K562 (cell line): ENCODE measurements around the gene CCDC60. TPM values are rescaled to one million over a fixed set of nuclear protein-coding genes. Genes with fewer than 3 reads are reported as not detected.

Experiments used
- ATAC-seq: fragments of 200-7000 bp; cut with Tn5 transposase; 3 replicates; pipeline ENCODE4 v1.9.1; 2020; ENCODE audit warnings: moderate library complexity
- BruUV-seq: library from RNA; stranded (reverse); fragments of 400-500 nt; replicated peaks from 2 replicates; lab custom pipeline; 2021; lab: Mats Ljungman, UMichigan
- CTCF ChIA-PET: fragments of 300-600 bp; formaldehyde crosslinking; extraction: SDS; loops from one replicate; lab custom pipeline; 2021; ENCODE audit warnings: low intra/inter-chr PET ratio; lab: Yijun Ruan, JAX
- POLR2A ChIA-PET: fragments of 300-600, 350-650 bp; sonication (Branson Sonifier 250); formaldehyde crosslinking; extraction: SDS; loops from one replicate; lab custom pipeline; 2021; ENCODE audit warnings: antibody characterized with exemption, inconsistent platforms; lab: Yijun Ruan, JAX
- DNase-seq, 4 experiments: peaks; one replicate each; pipeline versions ENCODE4 v3.0.0 to v3.0.0-alpha.2; 2011 to 2018; ENCODE audit warnings: low spot score in 3 of 4, mixed read lengths in 3 of 4; ENCODE audit errors: extremely low read depth in 1 of 4
- FAIRE-seq: peaks from 2 replicates; lab custom pipeline; 2011; peaks lifted over from hg19 to GRCh38; lab: Jason Lieb, UNC
- H2AFZ ChIP-seq: 2 replicates; pipeline ENCODE4 v1.6.0; 2011; ENCODE audit warnings: low read depth, low read length, control low read depth, inconsistent platforms
- H3K27ac ChIP-seq: fragments of 200-600 bp; 3 replicates; pipeline ENCODE4 v1.8.0; 2011; ENCODE audit warnings: low read depth, mild to moderate bottlenecking, control low read depth, inconsistent platforms, low read length, moderate library complexity, mixed read lengths; ENCODE audit errors: extremely low read depth
- H3K27me3 ChIP-seq, 2 experiments: fragments of 300-600 bp in 1 of 2; 2 replicates in 1 of 2; 3 replicates in 1 of 2; pipeline versions ENCODE4 v1.6.0 to v1.8.0; 2011; ENCODE audit warnings: inconsistent platforms in 2 of 2, low read length in 2 of 2, mild to moderate bottlenecking in 1 of 2, mixed read lengths in 1 of 2, moderate library complexity in 1 of 2; ENCODE audit not compliant: control insufficient read depth in 2 of 2, insufficient read depth in 2 of 2
- H3K36me3 ChIP-seq: fragments of 300-600 bp; 3 replicates; pipeline ENCODE4 v1.8.0; 2011; ENCODE audit warnings: mild to moderate bottlenecking, low read length, inconsistent platforms; ENCODE audit not compliant: control insufficient read depth, insufficient read depth
- H3K4me1 ChIP-seq, 2 experiments: fragments of 200-600 bp in 1 of 2; replicated peaks in 1 of 2; 2 replicates in 1 of 2; 3 replicates in 1 of 2; pipeline versions ENCODE4 v1.5.1 to v1.8.0; 2011; ENCODE audit warnings: inconsistent platforms in 2 of 2, low read length in 2 of 2, mild to moderate bottlenecking in 1 of 2, mixed read lengths in 1 of 2, moderate library complexity in 1 of 2; ENCODE audit not compliant: control insufficient read depth in 2 of 2, insufficient read depth in 2 of 2
- H3K4me2 ChIP-seq: 2 replicates; pipeline ENCODE4 v1.6.1; 2011; ENCODE audit warnings: low read length, control low read depth, inconsistent platforms, mixed read lengths; ENCODE audit not compliant: insufficient read depth
- H3K4me3 ChIP-seq: fragments of 200-600 bp; sonication (generic), shearing (Covaris generic); 2 replicates; pipeline ENCODE4 v1.5.1; 2016; ENCODE audit warnings: control low read depth, inconsistent platforms
- H3K79me2 ChIP-seq: fragments of 200-600 bp; 3 replicates; pipeline ENCODE4 v1.8.0; 2011; ENCODE audit warnings: low read length, inconsistent platforms; ENCODE audit not compliant: control insufficient read depth, insufficient read depth
- H3K9ac ChIP-seq, 2 experiments: 2 replicates each; pipeline versions ENCODE4 v1.6.0 to v1.6.1; 2011; ENCODE audit warnings: low read depth in 2 of 2, low read length in 2 of 2, control low read depth in 1 of 2, inconsistent platforms in 1 of 2, mild to moderate bottlenecking in 1 of 2, mixed read lengths in 1 of 2; ENCODE audit not compliant: insufficient read depth in 1 of 2
- H3K9me1 ChIP-seq: one replicate; pipeline ENCODE4 v1.6.0; 2011; ENCODE audit warnings: inconsistent platforms, mild to moderate bottlenecking, low read length, moderate library complexity; ENCODE audit not compliant: control insufficient read depth, insufficient read depth
- H3K9me3 ChIP-seq: replicated peaks from 2 replicates; pipeline ENCODE4 v1.5.1; 2011; ENCODE audit warnings: low read depth, low read length, inconsistent platforms; ENCODE audit not compliant: control insufficient read depth, insufficient read depth
- H4K20me1 ChIP-seq: replicated peaks from 2 replicates; pipeline ENCODE4 v1.6.1; 2011; ENCODE audit warnings: low read length, inconsistent platforms, mixed read lengths; ENCODE audit not compliant: control insufficient read depth, insufficient read depth
- ATF7 ChIP-seq: fragments of 450-650 bp; IDR thresholded peaks from 2 replicates; pipeline ENCODE4 v1.7.1; 2014; ENCODE audit warnings: mild to moderate bottlenecking, moderate library complexity
- CREB1 ChIP-seq, 2 experiments: sonication (generic) in 1 of 2; formaldehyde crosslinking in 1 of 2; IDR thresholded peaks; 2 replicates each; pipeline versions ENCODE4 v1.6.1 to v1.8.0; 2012 to 2022; ENCODE audit warnings: inconsistent platforms in 1 of 2, mild to moderate bottlenecking in 1 of 2, missing genetic modification reagents in 1 of 2, moderate library complexity in 1 of 2
- E2F3 ChIP-seq: fragments of 250-450 bp; sonication (Bioruptor Pico); IDR thresholded peaks from 2 replicates; pipeline ENCODE4 v1.4.0; 2020; ENCODE audit warnings: mild to moderate bottlenecking
- IRF2 ChIP-seq: sonication (generic); formaldehyde crosslinking; IDR thresholded peaks from 2 replicates; pipeline ENCODE4 v1.8.1; 2022; ENCODE audit warnings: mild to moderate bottlenecking, missing genetic modification reagents
- JUN ChIP-seq, 2 experiments: sonication (generic) in 1 of 2; formaldehyde crosslinking in 1 of 2; IDR thresholded peaks; 2 replicates each; pipeline versions ENCODE4 v1.6.1 to v1.8.0; 2012 to 2022; ENCODE audit warnings: borderline replicate concordance in 2 of 2, mild to moderate bottlenecking in 2 of 2, improper control_type of control experiment in 1 of 2, low read depth in 1 of 2, low read length in 1 of 2, missing genetic modification reagents in 1 of 2
- PTRF ChIP-seq: fragments of 450-650 bp; IDR thresholded peaks from 2 replicates; pipeline ENCODE4 v1.6.1; 2016; ENCODE audit warnings: mild to moderate bottlenecking, missing genetic modification characterization, missing compliant biosample characterization
- RBM34 ChIP-seq: fragments of 200-400 bp; formaldehyde crosslinking; IDR thresholded peaks from 2 replicates; pipeline ENCODE4 v1.6.1; 2018; ENCODE audit warnings: low read length, borderline replicate concordance; ENCODE audit not compliant: insufficient read depth
- RFX1 ChIP-seq: fragments of 450-650 bp; IDR thresholded peaks from 2 replicates; pipeline ENCODE4 v1.6.1; 2016; ENCODE audit warnings: mild to moderate bottlenecking, moderate library complexity
- SMAD3 ChIP-seq: fragments of 450-650 bp; formaldehyde crosslinking; conservative IDR thresholded peaks from 2 replicates; pipeline ENCODE4 v1.4.0; 2020; ENCODE audit warnings: mild to moderate bottlenecking
- TCFL5 ChIP-seq: fragments of 250-450 bp; sonication (Bioruptor Pico); conservative IDR thresholded peaks from 2 replicates; pipeline ENCODE4 v1.6.1; 2021; ENCODE audit warnings: mild to moderate bottlenecking, moderate library complexity, matching md5 sums
- ZBTB17 ChIP-seq: fragments of 450-650 bp; formaldehyde crosslinking; IDR thresholded peaks from 2 replicates; pipeline ENCODE4 v1.4.0; 2020; ENCODE audit warnings: mild to moderate bottlenecking
- WGBS: fragments of 100-300 bp; shearing (Covaris generic); methylation state at CpG from one replicate; pipeline ENCODE4 v1.1.6; 2016; ENCODE audit warnings: low coverage, mixed read lengths; ENCODE audit not compliant: insufficient coverage; ENCODE audit errors: missing lambda C conversion rate; 5-methylcytosine and 5-hydroxymethylcytosine counted together
- in situ Hi-C: fragments of 300-500 bp; cut with MboI; formaldehyde crosslinking; loops from 4 replicates; pipeline ENCODE4 v1.15.0; 2018; ENCODE audit warnings: inconsistent platforms, mixed read lengths
- intact Hi-C: fragments of 100-400 bp; cut with micrococcal nuclease; formaldehyde crosslinking; loops from 2 replicates; pipeline ENCODE4 v1.14.2; 2022
- polyA plus RNA-seq, 8 experiments: library from polyadenylated mRNA; depleted of rRNA in 4 of 8; stranded (reverse) in 5 of 8; unstranded in 3 of 8; fragments of >200 nt; fragmentation: Nextera tagmentation in 2 of 8; fragmentation: Illumina TruSeq in 1 of 8; extraction: Ambion mirVana in 2 of 8; extraction: Trizol in 1 of 8; gene quantifications; 2 replicates each; pipeline versions ENCODE4 v1.2.1 to v1.2.3, GENCODE V29; 2011 to 2014; ENCODE audit warnings: inconsistent platforms in 1 of 8, missing spikeins in 1 of 8
- total RNA-seq, 7 experiments: library from RNA; depleted of rRNA in 6 of 7; stranded (reverse); fragments of >200 nt in 6 of 7; fragmentation: Illumina TruSeq in 2 of 7; extraction: Trizol in 2 of 7; gene quantifications; 2 replicates each; pipeline versions ENCODE4 v1.2.1 to v1.2.3, GENCODE V29; 2011 to 2021; ENCODE audit warnings: low replicate concordance in 1 of 7
- TF ChIP-seq, protein P1 (sequence below): sonication (generic); formaldehyde crosslinking; IDR thresholded peaks from 2 replicates; pipeline ENCODE4 v1.8.0; 2022; ENCODE audit warnings: mild to moderate bottlenecking, low read depth, missing genetic modification reagents

The CCDC60 gene
- total and polyA plus RNA-seq, 9 of the 15 experiments (the other 6 are each of a cell fraction or from before 2014, with no cell fraction given), result not detected

DNA sequence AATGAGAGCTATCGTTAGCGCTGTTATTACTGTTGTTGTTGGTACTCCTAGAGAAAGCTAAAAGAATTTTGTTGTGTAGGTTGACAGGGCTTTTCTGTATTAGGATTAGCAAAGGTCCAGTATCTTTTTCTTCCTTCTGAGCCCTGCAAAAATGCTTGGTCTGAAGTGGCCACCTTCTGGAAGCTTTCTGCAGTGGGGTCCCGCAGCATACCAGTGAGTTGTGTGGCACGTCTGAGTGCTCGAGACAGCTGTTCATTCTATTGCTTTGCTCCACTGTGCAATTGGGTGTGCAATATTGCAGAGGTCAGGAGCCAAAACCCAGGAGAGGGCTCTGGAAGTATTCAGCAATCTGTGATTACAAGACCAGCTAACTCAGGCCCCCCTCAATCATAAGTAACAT is 57.1 kb downstream of the CCDC60 start (continued):
- TF ChIP-seq, protein P1, sequence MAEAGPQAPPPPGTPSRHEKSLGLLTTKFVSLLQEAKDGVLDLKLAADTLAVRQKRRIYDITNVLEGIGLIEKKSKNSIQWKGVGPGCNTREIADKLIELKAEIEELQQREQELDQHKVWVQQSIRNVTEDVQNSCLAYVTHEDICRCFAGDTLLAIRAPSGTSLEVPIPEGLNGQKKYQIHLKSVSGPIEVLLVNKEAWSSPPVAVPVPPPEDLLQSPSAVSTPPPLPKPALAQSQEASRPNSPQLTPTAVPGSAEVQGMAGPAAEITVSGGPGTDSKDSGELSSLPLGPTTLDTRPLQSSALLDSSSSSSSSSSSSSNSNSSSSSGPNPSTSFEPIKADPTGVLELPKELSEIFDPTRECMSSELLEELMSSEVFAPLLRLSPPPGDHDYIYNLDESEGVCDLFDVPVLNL (CRISPR knock-in tag), result no peak
- no peak for TF ChIP-seq SMAD3

DNA sequence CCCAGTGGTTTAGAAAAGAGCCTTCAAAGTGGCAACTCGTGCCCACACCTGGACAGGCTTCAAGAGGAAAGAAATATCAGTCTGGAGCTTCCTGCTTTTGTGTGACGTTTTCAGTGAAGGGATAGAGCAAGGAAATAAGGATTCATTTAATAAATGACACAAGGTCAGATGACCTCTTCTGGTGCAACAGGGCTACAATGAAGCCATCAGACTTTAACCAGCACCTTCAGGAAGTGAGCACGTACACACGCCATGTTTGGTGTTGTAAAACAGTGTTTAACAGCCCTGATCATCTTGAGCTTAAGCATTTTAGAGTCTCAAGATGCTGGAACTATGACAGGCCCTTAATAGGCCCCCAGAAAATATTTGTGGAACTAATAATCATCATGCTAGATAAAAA is 59.1 kb downstream of the CCDC60 start:
- 0% methylated on average over 4 of the region's 4 CpGs for WGBS
- BruUV-seq, result no TSS peak
- Histone ChIP-seq H3K27me3 (no peaks in the 10 kb centered on the region), H2AFZ (no peak overlapping the region), H3K9me3 (no peaks in the 10 kb centered on the region), H3K9ac (no peak overlapping the region), H3K4me1 (no peaks in the 10 kb centered on the region), H3K27ac (no peak overlapping the region), H3K36me3 (no peaks in the 10 kb centered on the region), H3K4me2 (no peak overlapping the region), H3K79me2 (no peaks in the 10 kb centered on the region), H3K9me1 (no peaks in the 10 kb centered on the region), H4K20me1 (no peaks in the 10 kb centered on the region), H3K4me3 (no peak overlapping the region)
- DNase-seq (no peak), FAIRE-seq (no peak), ATAC-seq (no peak)
- TF ChIP-seq RFX1, result no peak
- TF ChIP-seq TCFL5 (CRISPR knock-in tag), result no peak
- TF ChIP-seq IRF2 (CRISPR knock-in tag), result no peak
- no peak for TF ChIP-seq RBM34
- TF ChIP-seq ZBTB17 (CRISPR knock-in tag), result no peak
- TF ChIP-seq PTRF (tag), result no peak
- no peak for TF ChIP-seq E2F3 (CRISPR knock-in tag)
- no peak for TF ChIP-seq ATF7
- no peak for TF ChIP-seq JUN (IDR thresholded peaks at IDR 0.05; ENCODE audit: borderline replicate concordance, low read depth, low read length)
- TF ChIP-seq JUN (CRISPR knock-in tag; IDR thresholded peaks at IDR 0.05; ENCODE audit: borderline replicate concordance), result no peak
- TF ChIP-seq CREB1 (IDR thresholded peaks at IDR 0.05), result no peak
- TF ChIP-seq CREB1 (CRISPR knock-in tag; IDR thresholded peaks at IDR 0.05), result no peak
- intact Hi-C loops (no loop called here), in situ Hi-C loops (no loop called here)
- ChIA-PET CTCF (no interaction called here), POLR2A (interaction anchor here (0.7 kb wide), 1 partner anchor 10 kb away, joined by 3 read pairs; no protein-coding TSS in a partner anchor)
